Liver (tissue), 3 donors: Measurements from ENCODE around the gene CCNH.

ENCODE experiments used
- ATF3 ChIP-seq: IDR thresholded peaks from 2 replicates; pipeline ENCODE4 v1.6.1; 2016; ENCODE audit warnings: antibody characterized with exemption
- CTCF ChIP-seq: fragments of 150-350 bp; IDR thresholded peaks from 2 replicates; pipeline ENCODE4 v1.5.1; 2017; ENCODE audit warnings: improper control_type of control experiment, low read depth, low read length; ENCODE audit not compliant: missing input control
- TAF1 ChIP-seq: conservative IDR thresholded peaks from 2 replicates; pipeline ENCODE4 v1.6.1; 2016; ENCODE audit warnings: antibody characterized with exemption, mild to moderate bottlenecking
- donor health status: healthy.
- donor health status: healthy.

- TF ChIP-seq CTCF (no peak), ATF3 (no peak), TAF1 (no peak)
Measured at GRCh38 chr5:87403899-87404298, 8.8 kb downstream of the CCNH start.
